Suprapubic skin (tissue), 3 donors: ENCODE data around the gene ADAMTS2.

Experiments
- EP300 ChIP-seq: sonication (generic); formaldehyde crosslinking; IDR thresholded peaks from one replicate; pipeline ENCODE4 v1.6.1; 2017; ENCODE audit warnings: antibody characterized with exemption
- POLR2A ChIP-seq, 2 donors: fragments of 450-650 bp; IDR thresholded peaks; one replicate each; pipeline ENCODE4 v1.6.1; 2017; ENCODE audit warnings: antibody characterized with exemption in 2 of 2, mild to moderate bottlenecking in 2 of 2, moderate library complexity in 2 of 2
- TF ChIP-seq, protein P1 (sequence below), 2 donors: fragments of 200-600 bp in 1 of 2; fragments of 450-650 bp in 1 of 2; sonication (generic) in 1 of 2; IDR thresholded peaks; one replicate each; pipeline ENCODE4 v1.5.1; 2016 to 2019; ENCODE audit warnings: antibody characterized with exemption in 2 of 2, mild to moderate bottlenecking in 1 of 2, moderate library complexity in 1 of 2

DNA sequence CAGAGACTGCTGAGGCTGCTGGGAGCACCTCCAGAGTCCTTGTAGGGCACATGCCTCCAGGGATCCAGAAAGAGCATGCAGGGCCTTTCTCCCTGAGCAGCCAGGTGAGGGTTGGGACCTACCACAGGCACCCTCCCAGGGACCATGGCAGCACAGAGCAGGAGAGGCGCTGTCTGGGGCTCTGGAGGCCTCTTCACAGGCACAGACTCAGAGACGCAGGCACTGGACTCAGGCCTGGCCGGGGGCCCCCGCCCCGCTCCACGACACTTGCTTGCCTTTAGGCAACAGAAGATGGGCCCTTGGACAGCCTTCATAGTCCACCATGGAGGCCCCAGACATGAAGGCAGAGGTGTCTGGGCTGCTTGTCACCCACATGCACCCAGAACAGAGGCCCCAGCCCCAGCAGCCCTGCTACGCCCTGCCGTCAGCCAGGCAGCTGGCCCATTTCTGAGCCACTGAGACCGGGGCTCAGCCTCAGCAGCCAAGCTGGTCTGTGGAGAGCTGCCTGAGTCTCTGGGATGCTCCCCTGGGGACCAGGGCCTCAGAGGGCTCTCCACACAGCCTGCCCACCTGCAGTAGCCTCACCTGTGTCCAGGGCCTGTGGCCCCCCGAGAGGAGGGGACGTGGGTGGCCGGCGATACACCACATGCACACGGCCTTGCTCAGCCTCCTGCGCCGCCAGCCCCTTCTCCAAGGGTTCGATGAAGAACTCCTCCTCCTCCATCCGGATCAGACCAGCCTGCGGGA, 72.8 kb downstream of the ADAMTS2 start:
- TF ChIP-seq, protein P1, sequence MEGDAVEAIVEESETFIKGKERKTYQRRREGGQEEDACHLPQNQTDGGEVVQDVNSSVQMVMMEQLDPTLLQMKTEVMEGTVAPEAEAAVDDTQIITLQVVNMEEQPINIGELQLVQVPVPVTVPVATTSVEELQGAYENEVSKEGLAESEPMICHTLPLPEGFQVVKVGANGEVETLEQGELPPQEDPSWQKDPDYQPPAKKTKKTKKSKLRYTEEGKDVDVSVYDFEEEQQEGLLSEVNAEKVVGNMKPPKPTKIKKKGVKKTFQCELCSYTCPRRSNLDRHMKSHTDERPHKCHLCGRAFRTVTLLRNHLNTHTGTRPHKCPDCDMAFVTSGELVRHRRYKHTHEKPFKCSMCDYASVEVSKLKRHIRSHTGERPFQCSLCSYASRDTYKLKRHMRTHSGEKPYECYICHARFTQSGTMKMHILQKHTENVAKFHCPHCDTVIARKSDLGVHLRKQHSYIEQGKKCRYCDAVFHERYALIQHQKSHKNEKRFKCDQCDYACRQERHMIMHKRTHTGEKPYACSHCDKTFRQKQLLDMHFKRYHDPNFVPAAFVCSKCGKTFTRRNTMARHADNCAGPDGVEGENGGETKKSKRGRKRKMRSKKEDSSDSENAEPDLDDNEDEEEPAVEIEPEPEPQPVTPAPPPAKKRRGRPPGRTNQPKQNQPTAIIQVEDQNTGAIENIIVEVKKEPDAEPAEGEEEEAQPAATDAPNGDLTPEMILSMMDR (IDR thresholded peaks at IDR 0.05): no peak
- TF ChIP-seq EP300 (no peak), POLR2A (IDR thresholded peaks at IDR 0.05) (no peak)
